ENCODE data around the gene PRELID3B.

Gene PRELID3B

DNA sequence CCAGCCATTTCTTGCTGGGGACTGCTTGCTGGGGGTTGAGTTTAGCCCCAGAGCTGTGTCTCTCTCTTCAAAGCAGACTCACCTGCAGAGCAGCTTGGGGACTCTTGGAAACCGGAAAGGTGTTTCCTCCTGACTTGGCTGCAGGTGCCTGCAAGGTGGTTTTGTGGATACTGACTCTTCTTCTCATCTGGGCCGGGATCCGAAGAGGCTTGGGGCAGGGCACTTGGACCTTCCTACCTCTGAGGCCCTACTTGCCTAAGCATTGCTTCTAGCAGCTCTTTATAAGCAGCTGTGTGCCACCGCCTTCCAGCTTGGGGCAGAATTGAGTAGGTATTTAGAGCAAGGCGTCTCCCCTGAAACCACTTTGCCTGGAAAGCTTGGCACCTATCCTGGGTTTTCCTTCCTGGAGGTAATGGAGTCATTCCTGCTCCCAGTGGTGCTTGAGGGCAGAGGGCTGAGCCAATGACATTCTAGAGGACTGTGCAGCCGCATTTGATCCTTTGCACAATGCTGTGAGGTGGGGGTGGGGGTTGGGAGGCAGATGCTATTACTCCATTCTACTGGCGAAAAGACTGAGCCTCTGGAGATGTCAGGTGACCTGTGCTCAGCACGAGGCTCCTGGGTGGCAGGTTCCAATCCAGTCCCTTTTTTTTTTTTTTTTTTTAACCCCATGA lies 32.1 kb downstream of the PRELID3B start:
- DNase-seq (ENCODE audit: low read depth in 2 of 2), result no peak

DNA sequence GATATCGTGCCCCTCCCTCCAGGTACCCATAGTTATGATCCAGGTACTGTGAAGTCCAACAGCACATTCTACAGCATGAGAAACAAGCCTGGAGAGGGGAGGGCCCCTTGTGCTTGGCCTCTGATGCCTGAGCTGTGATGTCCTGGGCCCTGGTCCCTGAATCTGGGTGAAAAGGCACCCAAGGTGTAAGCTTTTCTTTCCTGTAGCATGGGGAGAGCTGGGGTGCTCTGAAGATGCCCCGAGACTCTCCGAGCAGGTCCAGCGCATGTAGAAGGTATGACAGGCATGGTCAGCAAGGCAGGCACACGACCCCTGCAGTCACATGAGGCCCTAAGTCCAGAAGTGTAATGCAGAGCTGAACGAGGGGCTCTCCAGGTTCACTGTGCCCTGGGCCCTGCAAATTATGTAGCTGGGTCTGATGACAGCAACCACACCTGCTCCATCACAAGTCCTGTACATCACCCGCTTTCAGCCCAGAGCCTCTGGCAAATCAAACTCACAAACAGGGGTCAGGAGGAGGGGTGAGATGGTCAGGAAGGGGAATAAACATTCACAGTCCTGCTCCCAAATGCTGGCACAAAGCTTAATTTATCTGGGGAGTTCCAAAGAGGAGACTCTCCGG lies 33.8 kb downstream of the PRELID3B start:
- DNase-seq (ENCODE audit: low read depth in 2 of 2), result no peak

DNA sequence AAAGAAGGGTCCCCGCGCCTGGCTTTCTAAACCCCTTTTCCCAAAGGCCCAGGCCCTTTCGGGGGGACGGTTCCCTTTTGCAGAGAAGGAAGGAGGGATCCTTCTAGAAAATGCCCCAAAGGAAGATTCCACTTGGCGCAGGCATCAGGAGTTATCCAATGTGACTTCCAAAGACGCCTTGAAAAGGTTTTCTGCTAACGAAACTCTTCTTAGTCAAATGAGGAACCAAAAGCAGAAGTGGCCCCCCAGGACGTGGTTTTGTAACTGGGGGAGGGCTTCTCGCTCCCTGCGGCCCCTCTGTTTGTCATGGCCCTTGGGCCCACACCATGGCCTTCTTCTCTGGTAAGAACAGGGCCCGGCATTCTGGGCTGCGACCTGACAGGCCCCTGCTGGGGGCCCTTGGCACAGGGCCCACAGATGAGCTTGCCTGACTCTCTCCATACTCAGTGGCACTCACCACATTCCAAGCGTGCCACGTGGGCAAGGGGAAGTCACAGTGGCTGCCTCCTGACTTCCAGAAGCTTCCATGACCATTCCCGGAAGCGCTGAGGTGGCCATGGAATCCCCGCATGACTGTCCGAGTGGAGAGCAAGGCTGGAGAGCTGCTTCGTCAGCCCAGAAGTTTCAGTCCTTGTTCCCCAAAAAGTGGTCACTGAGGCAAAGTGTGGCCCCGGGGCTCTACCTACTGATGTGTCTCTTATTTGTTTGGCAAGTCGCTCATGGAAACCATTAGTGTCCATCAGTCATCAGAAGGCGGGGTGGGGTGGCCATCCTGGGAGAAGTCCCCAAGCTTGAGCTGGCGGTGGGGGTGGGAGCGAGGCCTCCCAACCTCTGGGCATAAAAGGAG lies 34.7 kb downstream of the PRELID3B start:
- DNase-seq (ENCODE audit: low read depth in 2 of 2), result no peak

DNA sequence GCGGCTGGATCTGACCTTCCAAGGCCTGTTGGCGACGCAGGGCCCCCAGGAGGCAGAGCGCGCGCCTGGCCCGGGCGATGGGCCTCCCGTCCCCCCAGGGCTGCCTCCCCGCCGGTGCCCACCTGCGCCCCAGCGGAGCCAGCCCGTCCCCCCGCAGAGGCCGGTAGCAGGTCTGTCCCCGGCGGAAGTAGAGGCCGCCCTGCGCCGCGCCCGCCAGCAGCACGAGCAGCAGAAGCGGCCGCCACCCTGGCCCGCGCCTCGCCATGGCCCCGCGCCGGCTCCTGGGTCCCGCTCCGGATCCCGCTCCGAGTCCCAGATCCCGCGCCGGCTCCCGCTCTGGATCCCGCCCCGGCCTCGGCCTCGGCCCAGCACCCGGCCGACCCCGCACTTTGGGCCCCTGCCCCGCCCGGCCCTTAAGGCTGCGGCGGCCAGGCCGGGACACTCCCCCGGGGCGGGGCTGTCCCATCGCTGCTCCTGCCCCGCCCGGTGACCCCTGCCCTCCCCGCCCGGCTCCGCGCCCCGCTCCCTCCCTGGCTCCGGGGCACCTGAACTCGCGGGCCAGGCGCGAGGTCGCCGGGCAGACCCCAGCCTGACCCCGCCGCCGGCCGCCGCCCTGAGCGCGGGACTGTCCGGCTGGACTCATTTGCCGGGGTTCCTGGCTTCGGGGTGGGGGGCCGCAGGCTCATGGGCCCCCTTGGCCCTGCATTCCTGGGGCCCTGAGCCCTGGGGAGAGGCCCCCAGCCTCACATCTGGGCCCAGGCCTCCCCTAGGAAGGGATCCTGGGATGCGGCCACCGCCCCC lies 35.5 kb downstream of the PRELID3B start, which contains the start of gene CTSZ:
Gene CTSZ (minus strand): TSS at position 391 of the 801 bp plus-strand sequence. CDS start 126 bp downstream, at position 265.
- peak in 1 of 2 donors; percentile 20 for DNase-seq (ENCODE audit: low read depth in 2 of 2)

DNA sequence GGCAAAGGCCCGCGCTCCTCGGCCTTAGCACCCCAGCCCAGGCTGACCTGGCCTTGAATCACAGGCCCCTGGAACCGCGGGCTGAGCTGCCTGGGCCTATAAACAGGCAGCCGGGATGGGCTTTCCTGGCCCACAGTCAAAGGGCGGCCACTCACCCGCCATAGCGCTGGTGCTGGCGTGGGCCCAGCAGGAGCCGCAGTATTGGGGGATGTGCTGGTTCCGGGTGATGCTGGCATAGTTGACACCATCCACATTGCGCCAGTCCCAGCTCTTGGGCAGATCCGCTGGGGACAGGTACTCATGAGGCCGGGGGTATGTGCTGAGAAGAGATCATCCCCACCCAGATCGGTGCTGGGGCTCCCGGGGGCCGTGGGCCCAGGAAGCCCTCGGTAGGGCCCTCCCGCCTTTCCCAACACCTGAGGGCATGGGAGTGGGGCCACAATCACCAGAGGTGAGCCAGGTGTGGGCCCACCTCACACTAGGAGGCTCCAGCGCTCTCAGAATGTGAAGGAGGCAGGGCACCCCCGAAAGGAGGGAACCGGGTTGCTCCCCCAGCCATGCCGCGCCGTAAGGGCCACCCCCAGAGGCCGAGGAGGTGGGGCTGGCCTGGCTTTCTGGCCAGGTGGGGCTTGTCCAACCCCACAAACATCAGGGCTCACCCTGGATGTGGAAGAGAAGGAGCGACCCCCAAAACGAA lies 36.3 kb downstream of the PRELID3B start:
- DNase-seq (ENCODE audit: low read depth in 2 of 2), result no peak

DNA sequence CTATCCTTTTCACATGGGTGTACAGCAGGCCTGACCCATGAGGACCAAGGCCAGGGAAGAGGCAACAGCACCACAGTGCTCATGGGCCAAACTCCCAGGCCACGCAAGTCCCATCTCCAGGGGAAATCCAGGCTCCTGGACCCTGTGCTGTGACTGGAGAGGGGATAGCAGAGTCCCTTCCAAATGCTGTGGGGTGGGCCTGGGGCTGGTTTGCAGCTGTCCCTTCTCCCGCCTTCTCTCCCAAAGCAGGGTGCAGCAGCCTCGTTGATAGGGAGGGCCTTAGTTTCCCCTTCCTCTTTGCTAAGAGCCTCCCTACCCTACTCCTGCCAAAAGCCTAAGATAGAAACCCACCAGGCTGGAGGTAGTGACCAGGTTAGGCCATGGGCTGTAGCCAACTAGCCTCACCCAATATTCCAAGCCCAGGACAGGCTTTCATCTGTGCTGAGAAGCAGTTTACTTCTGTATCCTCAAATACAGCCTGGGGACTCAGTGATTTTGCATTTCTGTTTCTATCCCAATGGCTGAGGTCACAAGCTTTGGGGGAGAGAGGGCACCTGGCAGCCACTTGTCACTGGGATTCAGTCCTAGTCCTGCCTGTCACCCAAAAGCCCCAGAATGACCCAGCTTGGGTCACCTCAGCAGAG lies 36.9 kb downstream of the PRELID3B start:
- DNase-seq (ENCODE audit: low read depth in 2 of 2), result no peak

DNA sequence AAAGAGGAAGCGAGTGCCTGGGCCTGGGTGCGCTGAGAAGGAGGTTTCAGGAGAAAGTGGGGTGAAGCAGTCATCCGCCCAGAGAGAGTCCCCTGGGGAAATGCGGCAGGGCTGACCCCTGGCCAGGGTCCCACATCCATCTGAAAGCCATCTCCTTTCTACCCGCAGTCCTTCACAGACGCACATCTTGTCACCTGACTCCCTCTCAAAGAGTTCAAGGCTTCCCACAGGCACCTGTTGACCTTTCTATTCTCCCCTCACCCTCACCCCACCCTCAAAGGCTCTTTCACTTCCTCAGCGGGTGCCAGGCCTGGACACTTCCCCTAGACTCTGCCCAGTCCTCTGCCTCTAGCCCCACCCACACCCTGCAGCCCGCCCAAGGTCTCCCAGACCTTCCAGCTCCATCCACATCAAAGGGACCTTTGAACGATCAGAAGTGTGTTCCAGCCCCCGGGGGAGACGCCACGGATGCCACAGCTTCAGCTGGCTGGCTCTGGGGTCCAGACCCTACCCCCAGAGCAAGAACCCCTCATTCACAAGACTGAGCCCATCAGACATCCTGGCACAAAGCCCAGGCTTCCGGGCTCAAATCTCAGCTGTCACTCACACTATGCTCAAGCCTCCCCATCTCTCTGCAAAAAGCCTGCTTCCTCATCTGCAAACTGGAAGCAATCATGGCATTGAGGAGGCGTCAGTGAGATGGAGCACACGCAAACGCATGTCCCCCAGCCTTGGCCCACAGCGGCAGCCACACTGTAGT lies 37.6 kb downstream of the PRELID3B start:
- no peak for DNase-seq (ENCODE audit: low read depth in 2 of 2)

DNA sequence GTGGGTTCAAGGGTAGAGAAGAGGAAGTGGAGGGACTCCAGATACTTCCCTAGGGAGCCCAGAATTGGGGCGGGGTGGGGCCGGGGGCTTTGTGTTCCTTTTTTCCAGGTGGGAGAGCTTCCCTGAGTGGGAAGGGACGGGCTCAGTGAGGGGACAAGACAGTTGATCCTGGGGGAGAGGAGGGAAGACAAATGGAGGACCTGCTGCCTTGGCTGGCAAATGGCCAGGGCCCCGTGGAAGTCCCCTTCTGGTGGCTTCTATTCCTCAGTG lies 38.2 kb downstream of the PRELID3B start:
- no peak for DNase-seq (ENCODE audit: low read depth in 2 of 2)

DNA sequence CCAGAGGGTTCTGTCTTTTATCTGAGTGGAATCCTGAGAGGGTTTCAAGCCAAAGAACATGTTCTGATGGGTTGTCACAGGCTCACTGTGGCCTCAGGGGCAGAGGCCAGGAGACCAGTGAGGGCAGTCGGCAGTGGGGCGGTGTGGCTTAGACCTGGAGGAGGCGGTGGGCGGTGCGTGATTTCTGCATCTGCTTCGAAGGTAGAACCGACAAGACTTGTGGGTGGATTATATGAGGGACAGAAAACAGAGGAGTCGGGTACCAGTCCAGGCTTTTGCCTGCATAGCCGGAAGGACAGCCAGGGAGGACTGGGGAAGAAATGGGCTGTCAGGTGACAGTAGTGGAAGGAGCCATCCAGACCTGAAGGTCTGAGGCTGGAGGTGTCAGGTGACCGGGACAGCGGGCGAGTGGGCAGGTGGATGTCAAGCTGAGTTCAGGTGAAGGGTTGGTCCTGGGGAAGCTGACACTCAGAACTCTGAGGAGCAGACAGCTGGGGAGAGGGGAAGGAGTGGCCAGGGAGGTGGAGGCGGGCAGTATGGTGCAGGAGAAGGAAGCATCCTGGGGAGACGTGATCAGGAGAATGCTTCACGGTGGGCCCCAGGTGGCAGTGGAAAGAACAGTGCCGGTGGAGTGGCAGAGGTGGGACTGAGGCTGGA lies 38.6 kb downstream of the PRELID3B start:
- DNase-seq (ENCODE audit: low read depth in 2 of 2), result no peak

DNA sequence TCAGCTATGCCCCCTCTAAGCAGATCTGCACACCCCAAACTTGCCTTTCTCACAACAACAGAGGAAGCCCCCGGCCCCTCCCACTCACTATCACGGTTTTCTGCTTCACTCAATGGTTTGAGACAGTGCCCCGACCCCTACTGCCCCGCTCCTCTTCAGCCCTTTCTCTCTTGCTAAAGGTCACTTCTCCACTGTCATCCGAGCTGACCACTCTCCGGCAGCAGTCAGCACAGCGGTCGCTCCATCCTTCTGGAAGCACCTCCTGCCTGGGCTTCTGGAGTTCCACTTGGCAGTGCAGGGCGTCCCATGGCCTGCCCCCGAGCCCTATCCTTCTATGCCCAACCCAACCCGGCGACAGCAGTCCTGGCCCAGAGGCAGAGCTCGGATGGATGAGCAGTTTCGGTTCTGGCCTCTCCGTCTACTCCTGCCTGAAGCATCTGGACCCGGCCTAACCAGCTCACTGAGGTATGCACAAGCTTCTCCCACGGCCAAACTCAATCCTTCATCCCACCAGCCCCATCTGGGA lies 39.6 kb downstream of the PRELID3B start:
- DNase-seq (ENCODE audit: low read depth in 2 of 2), result no peak

DNA sequence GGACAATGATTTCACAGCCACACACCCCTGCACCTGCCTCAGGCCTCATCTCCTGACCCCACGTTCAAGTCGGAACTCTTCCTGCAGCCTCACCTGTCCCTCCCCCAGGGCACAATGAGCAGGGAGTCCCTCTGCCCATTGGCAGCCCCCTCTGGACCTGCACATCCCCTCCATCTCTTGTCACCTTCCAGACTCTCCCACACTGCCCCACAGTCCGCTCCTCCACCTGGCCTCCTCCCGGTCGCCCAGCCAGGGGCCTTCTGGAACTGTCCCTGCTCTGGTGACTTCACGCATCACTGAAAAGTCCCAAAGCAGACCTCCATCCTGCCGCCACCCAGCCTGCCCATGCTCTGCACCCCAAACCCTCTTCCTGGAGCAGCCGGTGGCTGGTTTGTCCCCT lies 40.2 kb downstream of the PRELID3B start:
- DNase-seq (ENCODE audit: low read depth in 2 of 2), result no peak

DNA sequence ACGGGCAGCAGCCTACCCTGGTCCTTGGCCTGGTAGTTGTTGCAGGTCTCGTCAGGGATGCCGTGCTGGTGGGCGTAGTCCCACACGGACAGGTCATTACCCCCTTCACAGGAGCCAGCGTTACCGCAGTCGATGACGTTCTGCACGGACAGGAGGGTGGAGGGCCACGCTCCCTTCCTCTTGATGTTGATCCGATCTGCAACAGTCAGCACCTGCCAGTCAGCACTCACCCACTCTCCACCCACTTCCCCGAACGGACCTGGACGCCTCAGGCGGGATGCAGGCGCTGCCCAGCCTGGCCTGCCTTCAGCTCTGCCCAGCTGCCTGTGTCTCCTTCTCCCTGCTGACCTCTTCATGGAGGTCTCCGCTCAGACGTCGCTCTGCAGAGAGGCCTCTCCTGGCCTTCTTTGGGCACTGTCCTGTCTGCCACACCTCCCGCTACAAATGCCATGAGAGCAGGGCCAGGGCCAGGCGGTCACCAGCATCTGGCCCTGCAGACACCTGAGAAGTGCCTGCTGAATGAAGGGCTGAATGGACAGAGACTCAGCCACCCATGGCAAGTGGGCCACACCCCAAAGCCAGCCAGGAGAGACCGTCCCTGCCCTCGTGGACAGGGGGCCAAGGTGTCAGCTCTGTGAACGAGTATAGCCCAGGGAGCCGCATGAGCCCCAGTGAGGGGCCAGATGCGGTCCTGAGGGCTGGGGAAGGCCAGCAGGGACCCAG lies 41.0 kb downstream of the PRELID3B start:
- no peak for DNase-seq (ENCODE audit: low read depth in 2 of 2)

DNA sequence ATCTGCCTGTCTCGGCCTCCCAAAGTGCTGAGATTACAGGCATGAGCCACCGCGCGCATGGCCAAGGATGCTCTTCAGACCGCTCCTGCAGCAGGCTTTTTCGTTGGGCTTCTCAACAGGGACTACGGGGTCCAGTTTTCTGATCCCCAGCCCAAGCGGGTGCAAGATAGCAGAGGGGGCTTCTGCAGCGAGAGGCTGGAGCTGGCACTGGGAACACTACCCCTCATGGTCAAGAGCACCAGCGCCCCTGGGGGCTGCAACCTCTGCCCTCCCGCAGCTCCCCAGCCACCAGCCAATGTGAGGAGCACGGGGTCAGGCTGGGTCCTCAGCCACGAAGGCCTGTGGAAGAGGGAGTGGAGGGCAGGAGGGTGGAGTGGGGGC lies 41.5 kb downstream of the PRELID3B start:
- no peak for DNase-seq (ENCODE audit: low read depth in 2 of 2)

DNA sequence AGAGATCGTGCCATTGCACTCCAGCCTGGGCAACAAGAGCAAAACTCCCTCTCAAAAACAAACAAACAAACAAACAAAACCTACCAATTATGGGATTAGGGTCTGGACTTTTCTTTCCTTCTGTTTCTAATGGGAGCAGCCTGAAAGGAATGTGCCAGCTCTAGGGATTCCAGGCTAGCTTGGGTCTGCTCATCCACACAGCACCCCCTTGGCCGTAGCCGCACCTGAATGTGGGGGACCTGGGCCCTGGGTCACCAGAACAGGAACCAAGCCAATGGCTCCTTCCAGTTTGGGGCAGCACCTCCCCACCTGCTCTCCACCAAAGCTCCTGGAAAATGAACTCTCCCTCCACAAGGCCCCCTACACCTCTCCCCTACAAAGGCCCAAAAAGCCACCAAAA lies 42.3 kb downstream of the PRELID3B start:
- no peak for DNase-seq (ENCODE audit: low read depth in 2 of 2)

DNA sequence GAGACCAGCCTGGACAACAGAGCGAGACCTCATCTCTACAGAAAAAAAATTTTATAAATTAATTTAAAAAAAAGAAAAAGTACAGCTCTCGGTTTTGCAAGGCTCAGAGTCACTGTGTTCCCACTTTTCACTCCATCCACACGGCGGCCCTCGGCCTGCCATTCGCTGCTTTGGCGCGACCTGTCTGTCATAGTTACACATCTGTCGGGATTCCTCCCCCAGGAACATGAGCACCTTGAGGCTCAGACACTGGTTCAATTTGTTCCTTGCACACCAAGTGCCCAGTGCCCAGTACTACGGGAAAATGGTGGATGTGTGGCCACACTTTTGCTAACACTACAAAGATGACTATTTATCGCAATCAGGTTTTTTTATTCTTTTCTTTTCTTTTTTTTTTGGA lies 43.9 kb downstream of the PRELID3B start:
- DNase-seq (ENCODE audit: low read depth in 2 of 2), result no peak

DNA sequence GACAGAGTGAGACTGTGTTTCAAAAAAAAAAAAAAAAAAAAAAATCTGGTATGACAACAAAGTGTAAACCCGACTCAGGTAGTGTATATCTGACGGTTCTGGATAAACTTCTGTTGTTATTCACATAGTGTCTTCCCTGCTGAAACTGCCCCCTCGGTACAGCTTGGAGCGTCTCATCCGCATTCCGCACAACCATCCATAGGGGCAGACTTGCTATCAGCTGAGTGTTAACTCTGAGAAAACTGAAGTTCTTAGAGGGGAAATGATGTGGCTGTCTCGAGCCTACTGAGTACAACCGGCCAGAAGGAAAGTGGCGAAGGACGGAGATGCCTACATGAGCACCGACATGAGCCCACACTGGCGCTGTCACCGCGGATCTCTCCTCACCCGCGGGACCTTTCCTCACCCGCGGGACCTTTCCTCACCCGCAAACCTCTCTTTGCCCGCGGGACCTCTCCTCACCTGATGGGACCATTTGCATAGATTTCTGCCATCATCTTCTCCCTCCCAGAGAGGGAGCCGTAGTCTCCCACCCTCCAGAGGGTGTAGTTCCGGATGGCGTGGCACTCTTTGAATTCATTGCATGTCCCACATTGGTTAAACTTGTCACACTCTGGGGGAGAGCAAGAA lies 45.3 kb downstream of the PRELID3B start:
- no peak for DNase-seq (ENCODE audit: low read depth in 2 of 2)

DNA sequence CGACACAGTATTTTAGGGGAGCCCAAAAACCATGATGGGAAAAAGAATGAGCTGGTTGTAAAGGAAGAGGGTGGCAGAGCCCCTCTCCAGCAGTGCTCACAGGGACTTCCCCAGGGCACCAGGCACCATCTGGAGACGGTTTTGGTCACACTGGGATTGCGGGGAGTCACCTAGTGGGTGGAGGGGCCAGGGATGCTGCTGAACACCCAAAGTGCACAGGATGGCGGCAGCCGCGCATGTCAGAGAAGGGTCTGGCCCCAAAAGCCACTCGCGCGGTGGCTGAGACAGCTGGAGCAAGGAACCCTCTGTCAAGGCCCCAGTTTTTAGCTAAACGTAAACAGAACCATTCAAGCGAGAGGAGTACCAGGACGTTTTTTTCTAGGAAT lies 46.4 kb downstream of the PRELID3B start:
- DNase-seq (ENCODE audit: low read depth in 2 of 2), result no peak

DNA sequence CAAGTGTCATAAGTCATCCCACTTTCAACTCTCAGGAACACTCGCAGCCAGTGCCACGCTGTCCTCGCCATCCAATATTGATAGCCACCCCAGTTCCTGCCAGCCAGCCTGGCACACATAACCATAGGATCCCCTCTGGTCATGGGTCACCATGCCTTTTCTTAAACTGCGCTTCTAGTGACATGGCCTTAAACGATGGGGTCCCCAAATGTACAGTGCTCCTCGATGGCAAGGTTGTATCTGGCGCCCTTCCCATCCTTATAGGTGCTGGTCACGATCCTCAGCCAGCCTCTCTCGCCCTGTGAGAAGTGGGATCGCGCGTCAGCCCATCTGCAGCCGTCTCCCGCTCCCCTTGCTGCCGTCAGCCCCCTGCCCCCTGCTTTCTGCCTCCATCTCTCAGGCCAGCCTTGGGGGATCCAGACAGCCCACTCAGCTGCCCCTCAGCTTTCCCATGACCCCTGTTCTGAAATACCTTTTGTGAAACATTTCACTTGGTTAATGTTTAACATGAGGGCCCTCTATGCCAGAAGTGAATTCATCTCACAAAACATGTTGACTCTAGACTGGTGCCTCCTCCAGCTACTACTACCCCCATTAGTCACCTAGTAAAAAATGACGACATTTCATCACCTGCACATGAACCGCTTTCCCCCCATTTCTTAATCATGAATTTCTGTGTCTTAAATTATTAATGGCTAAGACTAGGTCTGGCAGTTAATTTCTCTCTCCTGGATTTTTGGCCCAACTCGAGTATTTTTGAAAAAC lies 46.9 kb downstream of the PRELID3B start:
- no peak for DNase-seq (ENCODE audit: low read depth in 2 of 2)
